NB4 (cell line): Measurements from ENCODE around the gene F8.
"Not testable (repeated sequence)": the region's sequence is repeated elsewhere in the genome, so short reads cannot be mapped to it uniquely, and the experiment has no call there.

ENCODE experiments used
- CTCF ChIP-seq: IDR thresholded peaks from one replicate; pipeline ENCODE4 v1.5.1; 2012; ENCODE audit warnings: low read depth, low read length
- MAX ChIP-seq: IDR thresholded peaks from 2 replicates; pipeline ENCODE4 v1.6.1; 2011; ENCODE audit warnings: low read depth, low read length
- MYC ChIP-seq: IDR thresholded peaks from 2 replicates; pipeline ENCODE4 v1.6.1; 2011; ENCODE audit warnings: low read depth, low read length
- POLR2A ChIP-seq: IDR thresholded peaks from 2 replicates; pipeline ENCODE4 v1.6.1; 2011; ENCODE audit warnings: mild to moderate bottlenecking; ENCODE audit not compliant: insufficient read length; ENCODE audit errors: extremely low read depth

GRCh38 chrX:154884069-154884468 is 138.5 kb downstream of the F8 start:
- not testable (repeated sequence) for TF ChIP-seq CTCF, POLR2A, MYC, MAX
